HepG2 (cell line): ENCODE results near the gene TCEANC. TPM values are rescaled to one million over a fixed set of nuclear protein-coding genes. Genes with fewer than 3 reads are reported as not detected.
A peak's percentile ranks its signal among the peaks of the same experiment; 100 is the strongest.

ENCODE experiments used
- ATAC-seq: fragments of 200-7000 bp; cut with Tn5 transposase; 3 replicates; pipeline ENCODE4 v1.9.1; 2020; ENCODE audit warnings: mild to moderate bottlenecking, moderate library complexity
- BruUV-seq: library from RNA; stranded (reverse); fragments of 400-500 nt; replicated peaks from 2 replicates; lab custom pipeline; 2021; lab: Mats Ljungman, UMichigan
- CTCF ChIA-PET: fragments of 300-600 bp; formaldehyde crosslinking; extraction: SDS; loops from one replicate; lab custom pipeline; 2021; ENCODE audit warnings: low total read pairs, inconsistent platforms, low intra/inter-chr PET ratio; lab: Yijun Ruan, JAX
- POLR2A ChIA-PET: fragments of 350-600 bp; sonication (Branson Sonifier 250); formaldehyde crosslinking; loops from one replicate; lab custom pipeline; 2020; ENCODE audit warnings: antibody characterized with exemption, inconsistent platforms; lab: Yijun Ruan, JAX
- DNase-seq: peaks from one replicate; pipeline ENCODE4 v3.0.0-alpha.2; 2015; ENCODE audit warnings: low spot score
- FAIRE-seq: peaks from 3 replicates; lab custom pipeline; 2011; peaks lifted over from hg19 to GRCh38; lab: Jason Lieb, UNC
- H2AFZ ChIP-seq: one replicate; pipeline ENCODE4 v1.6.1; 2011; ENCODE audit warnings: low read length, inconsistent platforms
- H3K27ac ChIP-seq: fragments of 300-600 bp; 3 replicates; pipeline ENCODE4 v1.8.0; 2011; ENCODE audit warnings: mixed run types, mild to moderate bottlenecking, mixed read lengths, low read length, inconsistent platforms; ENCODE audit not compliant: insufficient read depth; ENCODE audit errors: extremely low read length
- H3K27me3 ChIP-seq, 2 experiments: fragments of 200-600 bp in 1 of 2; 2 replicates in 1 of 2; 3 replicates in 1 of 2; pipeline versions ENCODE4 v1.6.0 to v1.8.0; 2011; ENCODE audit warnings: low read length in 2 of 2, mild to moderate bottlenecking in 2 of 2, moderate library complexity in 2 of 2, inconsistent platforms in 1 of 2; ENCODE audit not compliant: insufficient read depth in 2 of 2, control insufficient read depth in 1 of 2
- H3K36me3 ChIP-seq, 2 experiments: fragments of 200-600 bp in 1 of 2; replicated peaks in 1 of 2; 2 replicates in 1 of 2; 3 replicates in 1 of 2; pipeline versions ENCODE4 v1.5.1 to v1.8.0; 2011; ENCODE audit warnings: low read length in 2 of 2, inconsistent platforms in 1 of 2; ENCODE audit not compliant: insufficient read depth in 2 of 2, control insufficient read depth in 1 of 2
- H3K4me1 ChIP-seq: 2 replicates; pipeline ENCODE4 v1.5.1; 2012; ENCODE audit warnings: low read length, inconsistent platforms; ENCODE audit not compliant: insufficient read depth
- H3K4me2 ChIP-seq: 2 replicates; pipeline ENCODE4 v1.6.0; 2011; ENCODE audit warnings: low read depth, low read length, inconsistent platforms
- H3K4me3 ChIP-seq, 3 experiments: fragments of 200-600 bp in 1 of 3; sonication (generic), shearing (Covaris generic) in 1 of 3; replicated peaks in 1 of 3; 2 replicates each; pipeline ENCODE4 v1.5.1; 2011 to 2016; ENCODE audit warnings: low read length in 3 of 3, inconsistent platforms in 2 of 3, low read depth in 2 of 3, mild to moderate bottlenecking in 2 of 3, control low read depth in 1 of 3, mixed read lengths in 1 of 3; ENCODE audit not compliant: insufficient read depth in 1 of 3
- H3K79me2 ChIP-seq: one replicate; pipeline ENCODE4 v1.6.1; 2011; ENCODE audit warnings: low read length, inconsistent platforms; ENCODE audit not compliant: insufficient read depth
- H3K9ac ChIP-seq: 2 replicates; pipeline ENCODE4 v1.6.0; 2011; ENCODE audit warnings: mild to moderate bottlenecking, low read depth, low read length, inconsistent platforms; ENCODE audit not compliant: insufficient read depth
- H3K9me3 ChIP-seq: 2 replicates; pipeline ENCODE4 v1.5.1; 2012; ENCODE audit warnings: mild to moderate bottlenecking, low read length
- H4K20me1 ChIP-seq: 2 replicates; pipeline ENCODE4 v1.6.0; 2011; ENCODE audit warnings: inconsistent platforms, mild to moderate bottlenecking, low read length, moderate library complexity; ENCODE audit not compliant: insufficient read depth
- CREB1 ChIP-seq, 2 experiments: fragments of 450-650 bp in 1 of 2; IDR thresholded peaks; 2 replicates each; pipeline ENCODE4 v1.6.1; 2016 to 2017; ENCODE audit warnings: control low read depth in 1 of 2, mild to moderate bottlenecking in 1 of 2, missing compliant biosample characterization in 1 of 2, missing genetic modification characterization in 1 of 2
- FOSL2 ChIP-seq: sonication (generic); formaldehyde crosslinking; IDR thresholded peaks from 2 replicates; pipeline ENCODE4 v1.4.0; 2020; ENCODE audit warnings: missing genetic modification reagents
- HNF4A ChIP-seq: sonication (generic); formaldehyde crosslinking; IDR thresholded peaks from 2 replicates; pipeline ENCODE4 v1.4.0; 2020; ENCODE audit warnings: missing genetic modification reagents
- IKZF4 ChIP-seq: sonication (generic); formaldehyde crosslinking; IDR thresholded peaks from 2 replicates; pipeline ENCODE4 v1.5.1; 2020; ENCODE audit warnings: borderline replicate concordance, mild to moderate bottlenecking, low read depth, missing genetic modification reagents; ENCODE audit errors: not compliant biosample characterization
- JUN ChIP-seq: sonication (generic); formaldehyde crosslinking; IDR thresholded peaks from 2 replicates; pipeline ENCODE4 v1.4.0; 2020; ENCODE audit warnings: mild to moderate bottlenecking, missing genetic modification reagents
- NR1H2 ChIP-seq: sonication (generic); formaldehyde crosslinking; IDR thresholded peaks from 2 replicates; pipeline ENCODE4 v1.8.1; 2022; ENCODE audit warnings: low read depth, missing genetic modification reagents, borderline replicate concordance
- PITX1 ChIP-seq: sonication (generic); formaldehyde crosslinking; IDR thresholded peaks from 2 replicates; pipeline ENCODE4 v1.5.1; 2020; ENCODE audit warnings: mild to moderate bottlenecking, missing genetic modification reagents
- RFXANK ChIP-seq: IDR thresholded peaks from 2 replicates; pipeline ENCODE4 v1.6.1; 2016
- TRAFD1 ChIP-seq: sonication (generic); formaldehyde crosslinking; IDR thresholded peaks from 2 replicates; pipeline ENCODE4 v1.5.1; 2020; ENCODE audit warnings: missing genetic modification reagents, mild to moderate bottlenecking, borderline replicate concordance
- ZBTB1 ChIP-seq: sonication (generic); formaldehyde crosslinking; IDR thresholded peaks from 2 replicates; pipeline ENCODE4 v1.4.0; 2020; ENCODE audit warnings: missing genetic modification reagents, borderline replicate concordance
- ZBTB21 ChIP-seq: sonication (generic); formaldehyde crosslinking; IDR thresholded peaks from 2 replicates; pipeline ENCODE4 v1.4.0; 2020; ENCODE audit warnings: missing genetic modification reagents
- ZNF547 ChIP-seq: sonication (generic); formaldehyde crosslinking; IDR thresholded peaks from 2 replicates; pipeline ENCODE4 v1.5.1; 2020; ENCODE audit warnings: mild to moderate bottlenecking, missing genetic modification reagents
- ZNF564 ChIP-seq: sonication (generic); formaldehyde crosslinking; IDR thresholded peaks from 2 replicates; pipeline ENCODE4 v1.8.1; 2023; ENCODE audit warnings: mild to moderate bottlenecking, missing genetic modification reagents
- ZNF776 ChIP-seq: sonication (generic); formaldehyde crosslinking; IDR thresholded peaks from 2 replicates; pipeline ENCODE4 v1.4.0; 2020; ENCODE audit warnings: mild to moderate bottlenecking, missing genetic modification reagents
- WGBS: methylation state at CpG from one replicate; pipeline ENCODE4 v1.1.6; 2017; ENCODE audit warnings: low lambda C conversion rate; 5-methylcytosine and 5-hydroxymethylcytosine counted together
- in situ Hi-C: cut with HindIII; loops from 2 replicates; pipeline ENCODE4 v1.10.0; 2017; ENCODE audit warnings: low pct_unique_long_range_greater_than_20kb; ENCODE audit not compliant: extremely low pct_ligation_motif_present
- intact Hi-C: fragments of 100-400 bp; cut with micrococcal nuclease; formaldehyde crosslinking; loops from one replicate; pipeline ENCODE4 v1.10.0; 2022; ENCODE audit not compliant: unreplicated experiment
- polyA plus RNA-seq, 8 experiments: library from polyadenylated mRNA; depleted of rRNA in 3 of 8; stranded (reverse) in 7 of 8; unstranded in 1 of 8; fragments of >200 nt; fragmentation: Illumina TruSeq in 4 of 8; extraction: Trizol in 4 of 8; gene quantifications; 2 replicates each; pipeline versions ENCODE4 v1.2.1 to v1.2.3, GENCODE V29; 2011 to 2016; ENCODE audit warnings: low read depth in 4 of 8, missing spikeins in 1 of 8, mixed read lengths in 1 of 8; ENCODE audit not compliant: insufficient read depth in 1 of 8
- total RNA-seq, 5 experiments: library from RNA; depleted of rRNA; stranded (reverse); fragments of >200 nt; fragmentation: Illumina TruSeq; extraction: Trizol; gene quantifications; 2 replicates each; pipeline ENCODE4 v1.2.3, GENCODE V29; 2016; ENCODE audit warnings: low read depth in 1 of 5
- TF ChIP-seq, protein P1 (sequence below): sonication (generic); formaldehyde crosslinking; IDR thresholded peaks from 2 replicates; pipeline ENCODE4 v1.9.0; 2021; ENCODE audit warnings: missing genetic modification reagents, borderline replicate concordance

The TCEANC gene
- total and polyA plus RNA-seq, 2 of the 13 experiments (the other 11 are each of a cell fraction or from before 2014, with no cell fraction given): 0.51 to 0.97 TPM

- Histone ChIP-seq H3K36me3 (no peaks in the 10 kb centered on the region), H2AFZ (no peak overlapping the region), H3K9ac (no peak overlapping the region), H3K9me3 (no peaks in the 10 kb centered on the region), H3K4me2 (no peak overlapping the region), H4K20me1 (no peaks in the 10 kb centered on the region), H3K27me3 (no peaks in the 10 kb centered on the region), H3K79me2 (no peaks in the 10 kb centered on the region), H3K4me1 (0 out of 2 replicates have a peak, but pooled peaks cover 6% of the 10 kb centered on the region), H3K27ac (no peak overlapping the region), H3K4me3 (no peak overlapping the region)
- no peak for ATAC-seq
- intact Hi-C loops (no loop called here), in situ Hi-C loops (no loop called here)
- no peak for TF ChIP-seq NR1H2 (CRISPR knock-in tag)
- TF ChIP-seq ZNF564 (CRISPR knock-in tag): no peak
- no peak for TF ChIP-seq PITX1
- no peak for TF ChIP-seq TRAFD1 (CRISPR knock-in tag)
- TF ChIP-seq IKZF4: no peak
- no peak for TF ChIP-seq ZNF776 (CRISPR knock-in tag)
- no peak for DNase-seq
- CTCF ChIA-PET: no interaction called here
- POLR2A ChIA-PET: no interaction called here
- no peak for FAIRE-seq
- no TSS peak for BruUV-seq
Observed at GRCh38 chrX:13667919-13668318, 15.0 kb downstream of the TCEANC start.

GRCh38 chrX:13669246-13669737 lies 16.4 kb downstream of the TCEANC start:
- Histone ChIP-seq H3K9me3 (no peaks in the 10 kb centered on the region), H4K20me1 (no peaks in the 10 kb centered on the region), H3K27ac (no peak overlapping the region), H3K4me2 (peak overlapping the region; percentile 57), H2AFZ (peak overlapping the region; percentile 83), H3K4me1 (0 out of 2 replicates have a peak, but pooled peaks cover 6% of the 10 kb centered on the region), H3K36me3 (no peaks in the 10 kb centered on the region), H3K4me3 (no peak overlapping the region; a peak in 1 of 6 replicates), H3K27me3 (no peaks in the 10 kb centered on the region), H3K9ac (no peak overlapping the region), H3K79me2 (no peaks in the 10 kb centered on the region)
- in situ Hi-C loops: no loop called here
- ChIA-PET POLR2A (interaction anchor here (1.0 kb wide), 2 partner anchors 20 to 65 kb away, joined by 4 read pairs; partner anchors contain the start of genes OFD1, RAB9A and TRAPPC2), CTCF (no interaction called here)
- DNase-seq (peak; percentile 52), ATAC-seq (peak; percentile 75), FAIRE-seq (no peak)
- WGBS: 8% methylated on average over 7 of the region's 9 CpGs
- no TSS peak for BruUV-seq
- intact Hi-C loops: no loop called here
- TF ChIP-seq ZNF547 (no peak), CREB1 (IDR thresholded peaks at IDR 0.05) (no peak), CREB1 (CRISPR knock-in tag; IDR thresholded peaks at IDR 0.05) (peak; percentile 46; the same call in 1 of the 2 replicates), HNF4A (CRISPR knock-in tag) (0 out of 2 replicates have a peak, but pooled peaks have one; percentile 14), ZBTB1 (CRISPR knock-in tag) (no peak), JUN (CRISPR knock-in tag) (no peak), FOSL2 (CRISPR knock-in tag) (peak; percentile 43), RFXANK (no peak), ZBTB21 (peak; percentile 72)
- TF ChIP-seq, protein P1, sequence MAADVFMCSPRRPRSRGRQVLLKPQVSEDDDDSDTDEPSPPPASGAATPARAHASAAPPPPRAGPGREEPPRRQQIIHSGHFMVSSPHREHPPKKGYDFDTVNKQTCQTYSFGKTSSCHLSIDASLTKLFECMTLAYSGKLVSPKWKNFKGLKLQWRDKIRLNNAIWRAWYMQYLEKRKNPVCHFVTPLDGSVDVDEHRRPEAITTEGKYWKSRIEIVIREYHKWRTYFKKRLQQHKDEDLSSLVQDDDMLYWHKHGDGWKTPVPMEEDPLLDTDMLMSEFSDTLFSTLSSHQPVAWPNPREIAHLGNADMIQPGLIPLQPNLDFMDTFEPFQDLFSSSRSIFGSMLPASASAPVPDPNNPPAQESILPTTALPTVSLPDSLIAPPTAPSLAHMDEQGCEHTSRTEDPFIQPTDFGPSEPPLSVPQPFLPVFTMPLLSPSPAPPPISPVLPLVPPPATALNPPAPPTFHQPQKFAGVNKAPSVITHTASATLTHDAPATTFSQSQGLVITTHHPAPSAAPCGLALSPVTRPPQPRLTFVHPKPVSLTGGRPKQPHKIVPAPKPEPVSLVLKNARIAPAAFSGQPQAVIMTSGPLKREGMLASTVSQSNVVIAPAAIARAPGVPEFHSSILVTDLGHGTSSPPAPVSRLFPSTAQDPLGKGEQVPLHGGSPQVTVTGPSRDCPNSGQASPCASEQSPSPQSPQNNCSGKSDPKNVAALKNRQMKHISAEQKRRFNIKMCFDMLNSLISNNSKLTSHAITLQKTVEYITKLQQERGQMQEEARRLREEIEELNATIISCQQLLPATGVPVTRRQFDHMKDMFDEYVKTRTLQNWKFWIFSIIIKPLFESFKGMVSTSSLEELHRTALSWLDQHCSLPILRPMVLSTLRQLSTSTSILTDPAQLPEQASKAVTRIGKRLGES: no peak
- TF ChIP-seq, all 625 proteins: peak for 4
